Stimulated activated CD4-positive, alpha-beta T cell treated with anti-CD3 and anti-CD28 coated beads, Interleukin-1b, Interleukin-23, amount 100 ng/mL, for 48 hours (primary cell): ENCODE results near the gene SLC35F3.
"Not testable (repeated sequence)": the region's sequence is repeated elsewhere in the genome, so short reads cannot be mapped to it uniquely, and the experiment has no call there.

ENCODE experiments used
- DNase-seq: peaks from one replicate; pipeline ENCODE4 v3.0.0-alpha.2; 2020

SLC35F3 gene

GRCh38 chr1:234111458-234112142, 207.1 kb downstream of the SLC35F3 start:
- DNase-seq, result no peak

GRCh38 chr1:234114648-234115307, 210.3 kb downstream of the SLC35F3 start:
- DNase-seq, result peak; percentile 6

GRCh38 chr1:234118911-234119310, 214.4 kb downstream of the SLC35F3 start:
- DNase-seq, result no peak

DNA sequence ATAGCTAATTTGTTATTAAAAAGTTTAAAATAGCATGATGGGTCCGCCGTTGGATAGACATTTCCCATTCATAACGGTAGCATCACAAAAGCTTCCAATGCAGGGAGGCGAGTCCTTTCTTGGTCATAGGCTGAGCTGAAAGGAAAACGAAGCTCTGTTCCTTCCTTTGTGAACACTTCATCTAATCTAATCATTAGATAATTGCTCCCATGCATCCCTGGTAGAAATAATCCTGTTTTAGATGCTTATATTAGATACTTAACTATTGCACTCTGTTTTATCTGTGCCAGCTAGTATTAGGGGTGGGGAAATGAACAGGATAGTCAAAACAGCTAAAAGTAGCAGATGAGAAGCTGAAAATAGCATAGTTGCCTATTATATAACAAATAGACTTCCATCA, 215.0 kb downstream of the SLC35F3 start:
- no peak for DNase-seq

- no peak for DNase-seq
Observed at GRCh38 chr1:234120327-234120944, 216.0 kb downstream of the SLC35F3 start.

DNA sequence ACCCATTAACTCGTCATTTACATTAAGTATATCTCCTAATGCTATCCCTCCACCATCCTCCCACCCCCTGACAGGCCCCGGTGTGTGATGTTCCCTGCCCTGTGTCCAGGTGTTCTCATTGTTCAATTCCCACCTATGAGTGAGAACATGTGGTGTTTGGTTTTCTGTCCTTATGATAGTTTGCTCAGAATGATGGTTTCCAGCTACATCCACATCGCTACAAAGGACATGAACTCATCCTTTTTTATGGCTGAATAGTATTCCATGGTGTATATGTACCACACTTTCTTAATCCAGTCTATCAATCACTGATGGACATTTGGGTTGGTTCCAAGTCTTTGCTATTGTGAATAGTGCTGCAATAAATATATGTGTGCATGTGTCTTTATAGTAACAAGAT, 217.2 kb downstream of the SLC35F3 start:
- DNase-seq, result not testable (repeated sequence)

DNA sequence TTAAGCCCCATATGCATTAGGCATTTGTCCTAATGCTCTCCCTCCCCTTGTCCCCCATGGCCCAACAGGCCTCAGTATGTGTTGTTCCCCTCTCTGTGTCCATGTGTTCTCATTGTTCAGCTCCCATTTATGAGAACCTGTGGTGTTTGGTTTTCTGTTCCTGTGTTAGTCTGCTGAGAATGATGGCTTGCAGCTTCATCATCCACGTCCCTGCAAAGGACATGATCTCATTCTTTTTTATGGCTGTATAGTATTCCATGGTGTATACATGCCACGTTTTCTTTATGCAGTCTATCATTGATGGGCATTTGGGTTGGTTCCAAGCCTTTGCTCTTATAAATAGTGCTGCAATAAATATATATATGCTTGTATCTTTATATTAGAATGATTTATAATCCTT, 218.1 kb downstream of the SLC35F3 start:
- DNase-seq, result not testable (repeated sequence)

GRCh38 chr1:234123867-234124266, 219.4 kb downstream of the SLC35F3 start:
- DNase-seq, result no peak

- peak; percentile 49 for DNase-seq
Observed at GRCh38 chr1:234125283-234125682, 220.8 kb downstream of the SLC35F3 start.

DNA sequence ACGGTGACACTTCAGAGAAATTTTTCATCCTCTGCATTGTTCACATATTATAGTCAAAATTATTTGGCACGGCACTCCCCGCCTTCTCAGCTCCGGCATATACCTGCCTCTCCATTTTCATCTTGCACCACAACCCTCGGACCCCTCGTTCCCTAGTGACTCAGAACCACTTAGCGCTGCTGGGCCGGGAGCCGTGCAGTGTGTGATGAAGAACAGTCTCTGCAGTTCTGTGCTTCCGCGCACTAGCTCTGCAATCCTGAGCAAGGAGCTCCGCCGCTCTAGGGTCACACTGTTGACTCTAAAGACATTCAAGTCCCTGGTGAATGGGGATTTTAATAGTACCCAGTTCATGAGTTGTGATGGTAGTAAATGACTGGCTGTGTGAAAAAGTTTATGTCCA, 221.2 kb downstream of the SLC35F3 start:
- DNase-seq, result no peak

DNA sequence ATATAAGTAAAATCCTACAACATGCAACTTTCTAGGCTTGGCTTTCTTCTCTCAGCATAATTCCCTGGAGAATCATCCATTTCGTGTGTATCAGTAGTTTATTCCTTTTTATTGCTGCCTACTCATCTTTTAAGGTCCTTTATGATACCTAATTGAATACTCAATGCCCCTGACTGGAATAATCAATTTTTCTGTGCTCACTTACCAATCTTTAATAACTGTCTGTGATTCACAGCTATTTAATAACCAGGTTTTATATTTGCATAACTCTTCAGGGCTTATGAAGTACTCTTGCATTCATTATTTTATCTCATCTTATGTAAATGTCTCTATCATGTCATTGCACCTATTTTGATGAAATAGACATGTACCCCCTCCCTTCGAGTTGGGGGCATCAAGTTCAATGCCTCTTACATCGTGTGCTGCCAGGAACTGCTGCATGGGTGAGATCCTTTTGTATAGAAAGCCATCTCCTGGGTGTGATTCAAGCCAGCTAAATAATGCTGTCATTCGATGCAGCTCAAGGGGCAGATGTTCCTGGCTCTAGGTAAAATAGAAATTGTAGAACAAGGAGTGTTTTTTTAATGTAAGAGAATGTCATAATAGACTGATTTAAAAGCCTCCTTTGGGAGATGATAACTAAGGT, 222.7 kb downstream of the SLC35F3 start:
- DNase-seq, result no peak

GRCh38 chr1:234132795-234133194, 228.3 kb downstream of the SLC35F3 start:
- no peak for DNase-seq

DNA sequence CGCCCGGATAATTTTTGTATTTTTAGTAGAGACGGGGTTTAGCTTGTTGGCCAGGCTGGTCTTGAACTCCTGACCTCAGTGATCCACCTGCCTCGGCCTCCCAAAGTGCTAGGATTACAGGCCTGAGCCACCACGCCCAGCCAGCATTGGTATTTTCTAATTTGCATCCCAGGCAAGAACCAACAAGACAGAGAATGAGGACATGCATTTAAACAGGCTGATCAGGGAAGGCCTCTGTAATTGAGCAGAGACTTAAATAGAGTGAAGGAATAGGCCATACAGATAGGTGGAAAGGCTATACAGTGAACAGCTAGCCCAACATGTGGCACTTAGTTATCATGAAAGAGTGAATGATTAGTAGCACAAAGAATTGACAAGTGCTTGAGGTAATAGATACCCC, 230.4 kb downstream of the SLC35F3 start:
- DNase-seq, result no peak

DNA sequence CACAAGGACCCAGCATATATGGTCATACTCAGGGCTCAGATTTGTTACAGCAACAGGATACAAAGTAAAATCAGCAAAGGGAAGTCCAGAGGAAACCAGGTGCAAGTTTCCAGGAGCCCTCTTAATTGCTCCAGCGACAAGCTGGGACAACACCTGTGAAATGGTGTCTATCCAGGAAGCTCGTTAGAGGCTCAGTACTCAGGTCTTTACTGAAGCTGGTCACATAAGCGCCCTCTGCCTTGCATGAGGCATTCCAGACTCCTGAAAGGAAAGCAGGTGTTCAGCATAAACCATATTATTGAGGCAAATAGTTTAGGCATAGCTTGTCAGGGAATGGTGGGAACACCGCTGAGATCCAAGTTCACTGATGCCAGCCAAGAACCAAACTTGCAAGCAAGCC, 231.0 kb downstream of the SLC35F3 start:
- no peak for DNase-seq

GRCh38 chr1:234136073-234136472, 231.6 kb downstream of the SLC35F3 start:
- DNase-seq, result no peak

GRCh38 chr1:234139966-234140365, 235.5 kb downstream of the SLC35F3 start:
- no peak for DNase-seq

DNA sequence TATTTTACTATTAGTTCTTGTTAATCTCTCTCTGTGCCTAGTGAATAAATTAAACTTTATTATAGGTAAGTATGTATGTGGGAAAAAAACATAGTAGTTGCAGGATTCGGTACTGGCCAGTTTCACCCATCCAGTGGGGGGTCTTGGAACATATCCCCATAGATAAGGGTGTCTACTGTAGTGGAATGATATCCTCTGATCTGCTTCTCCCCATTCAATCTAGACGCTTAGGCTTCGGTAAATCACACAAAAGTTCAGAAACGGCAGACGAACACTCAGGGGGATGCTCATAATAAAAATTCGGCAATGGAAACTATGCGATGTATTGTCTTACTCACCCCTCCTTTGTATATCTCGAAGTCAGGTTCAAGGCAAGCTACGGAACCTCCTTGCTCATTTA, 235.9 kb downstream of the SLC35F3 start:
- no peak for DNase-seq

DNA sequence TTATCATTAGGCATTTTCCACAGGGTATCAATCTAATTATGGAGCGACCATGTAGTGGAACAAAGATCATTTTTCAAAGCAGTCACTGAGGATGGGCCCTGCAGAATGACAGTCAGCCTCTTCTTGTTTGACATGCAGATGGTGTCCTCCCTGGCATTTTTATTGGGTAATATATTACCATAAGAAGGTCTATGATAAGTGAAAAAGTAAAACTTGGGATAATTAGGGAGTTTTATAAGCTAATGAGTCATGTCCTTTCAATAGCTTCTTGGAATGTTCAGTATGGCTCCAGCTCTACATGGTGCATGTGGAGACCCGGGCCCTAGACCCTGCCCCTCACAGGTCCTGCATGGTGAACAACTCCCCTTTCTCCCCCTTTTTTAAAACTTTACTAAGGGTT, 236.5 kb downstream of the SLC35F3 start:
- no peak for DNase-seq

DNA sequence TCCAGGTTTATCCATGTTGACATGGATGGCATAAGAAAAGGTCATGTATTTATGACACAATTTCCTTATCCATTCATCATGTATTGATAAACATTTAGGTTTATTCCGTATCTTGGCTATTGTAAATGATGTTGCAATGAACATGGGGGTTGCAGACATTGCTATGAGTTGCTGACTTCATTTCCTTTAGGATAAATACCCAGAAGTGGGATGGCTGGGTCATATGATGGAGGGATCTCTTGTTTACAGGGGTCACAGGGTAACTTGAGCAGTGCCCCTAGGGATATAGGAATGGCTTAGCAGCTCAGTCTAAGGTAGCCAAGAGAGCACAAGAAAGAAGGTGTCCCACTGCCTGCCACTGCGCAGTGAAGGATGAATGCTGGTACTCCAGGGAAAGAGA, 239.2 kb downstream of the SLC35F3 start:
- no peak for DNase-seq

DNA sequence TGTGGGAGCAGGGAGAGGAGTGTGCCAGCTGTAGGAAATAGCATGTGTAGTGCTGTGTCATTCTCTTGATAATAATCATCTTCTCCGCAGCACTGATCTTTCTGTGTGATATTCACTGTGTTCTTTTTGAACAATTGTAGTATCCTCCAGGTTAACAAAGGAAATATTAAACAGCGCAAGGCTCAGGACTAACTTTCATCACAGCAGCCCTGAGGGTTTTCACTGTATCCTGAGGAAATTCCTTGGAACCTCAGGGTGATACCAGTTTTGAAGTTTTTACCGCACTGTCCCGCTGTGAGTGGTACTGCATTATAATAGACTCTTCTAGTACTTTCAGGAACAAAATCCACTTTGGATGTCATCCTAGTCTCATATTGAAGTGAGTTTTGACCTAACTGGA, 240.4 kb downstream of the SLC35F3 start:
- DNase-seq, result no peak

DNA sequence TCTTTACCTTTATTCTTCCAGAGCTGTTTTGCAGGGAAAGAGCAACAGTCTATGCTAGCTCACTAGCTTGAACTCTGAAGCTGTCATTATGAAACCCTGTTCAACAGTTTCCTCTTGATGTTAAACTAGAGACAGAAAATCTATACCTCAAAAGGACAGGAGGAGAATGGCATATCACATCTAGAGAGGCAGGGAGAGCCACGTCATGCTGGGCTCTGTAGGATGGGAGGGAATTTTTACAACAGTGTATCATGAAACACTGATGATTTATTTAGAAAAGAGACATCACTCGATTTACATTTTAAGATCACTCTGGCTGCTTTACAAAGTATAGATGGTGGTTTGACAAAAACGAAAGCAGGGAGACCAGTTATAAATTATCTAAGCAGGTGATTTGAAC, 243.9 kb downstream of the SLC35F3 start:
- DNase-seq, result peak; percentile 24

DNA sequence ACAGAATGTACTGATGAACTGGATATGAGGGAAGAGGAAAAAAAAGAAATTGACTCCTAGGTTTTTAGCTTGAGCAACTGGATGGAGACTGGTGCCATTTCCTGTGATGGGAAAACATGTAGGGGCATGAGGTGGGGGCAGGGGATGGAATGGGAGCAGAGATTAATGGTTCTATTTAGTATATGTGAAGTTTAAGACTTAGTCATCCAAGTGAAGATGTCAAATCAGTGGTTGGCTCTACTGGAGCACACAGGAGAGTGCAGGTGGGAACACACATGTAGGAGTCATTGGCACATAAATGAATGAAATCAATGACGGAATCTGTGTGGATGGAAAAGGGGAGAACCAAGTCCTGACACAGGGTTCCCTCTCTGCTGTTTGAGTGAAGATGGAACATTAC, 244.3 kb downstream of the SLC35F3 start:
- no peak for DNase-seq

- no peak for DNase-seq
Observed at GRCh38 chr1:234149217-234149616, 244.7 kb downstream of the SLC35F3 start.

GRCh38 chr1:234150892-234151291, 246.4 kb downstream of the SLC35F3 start:
- no peak for DNase-seq
